Hepatocyte (in vitro differentiated cells): ENCODE results near the gene TCL1B. TPM values are rescaled to one million over a fixed set of nuclear protein-coding genes. Genes with fewer than 3 reads are reported as not detected.

ENCODE experiments used
- DNase-seq: peaks from one replicate; pipeline ENCODE4 v3.0.0-alpha.2; 2016; ENCODE audit warnings: low spot score
- H2AFZ ChIP-seq: fragments of 200-600 bp; sonication (generic); 2 replicates; pipeline ENCODE4 v1.6.0; 2016; ENCODE audit warnings: antibody characterized with exemption, mild to moderate bottlenecking
- H3K27ac ChIP-seq: fragments of 200-600 bp; sonication (generic); 2 replicates; pipeline ENCODE4 v1.5.1; 2016; ENCODE audit warnings: mild to moderate bottlenecking
- H3K27me3 ChIP-seq: fragments of 200-600 bp; sonication (generic); 2 replicates; pipeline ENCODE4 v1.6.1; 2016
- H3K36me3 ChIP-seq: fragments of 200-600 bp; sonication (generic); replicated peaks from 2 replicates; pipeline ENCODE4 v1.5.1; 2016; ENCODE audit warnings: low read depth; ENCODE audit not compliant: insufficient read depth
- H3K4me1 ChIP-seq: fragments of 200-600 bp; sonication (generic); 2 replicates; pipeline ENCODE4 v1.5.1; 2016; ENCODE audit warnings: mild to moderate bottlenecking, moderate library complexity; ENCODE audit not compliant: insufficient read depth
- H3K4me2 ChIP-seq: fragments of 200-600 bp; sonication (generic); 2 replicates; pipeline ENCODE4 v1.6.0; 2016
- H3K4me3 ChIP-seq: fragments of 200-600 bp; sonication (generic); 2 replicates; pipeline ENCODE4 v1.5.1; 2016; ENCODE audit warnings: mild to moderate bottlenecking
- H3K79me2 ChIP-seq: fragments of 200-600 bp; sonication (generic); 2 replicates; pipeline ENCODE4 v1.6.0; 2017; ENCODE audit warnings: mild to moderate bottlenecking
- H3K9me2 ChIP-seq: fragments of 200-600 bp; sonication (generic); replicated peaks from 2 replicates; pipeline ENCODE4 v1.6.0; 2017; ENCODE audit warnings: mild to moderate bottlenecking; ENCODE audit not compliant: insufficient read depth
- H3K9me3 ChIP-seq: fragments of 200-600 bp; sonication (generic); 2 replicates; pipeline ENCODE4 v1.5.1; 2016; ENCODE audit warnings: low read depth, mild to moderate bottlenecking
- H4K20me1 ChIP-seq: fragments of 200-600 bp; sonication (generic); 2 replicates; pipeline ENCODE4 v1.6.0; 2016; ENCODE audit warnings: mild to moderate bottlenecking; ENCODE audit not compliant: insufficient read depth, poor library complexity, severe bottlenecking
- EZH2 ChIP-seq: fragments of 200-600 bp; sonication (generic); IDR thresholded peaks from 2 replicates; pipeline ENCODE4 v1.6.1; 2016; ENCODE audit warnings: antibody characterized with exemption, mild to moderate bottlenecking, borderline replicate concordance
- EZH2phosphoT487 ChIP-seq: fragments of 200-600 bp; sonication (generic); IDR thresholded peaks from one replicate; pipeline ENCODE4 v1.6.1; 2018; ENCODE audit warnings: antibody characterized with exemption, mild to moderate bottlenecking, low read depth, moderate library complexity; ENCODE audit not compliant: unreplicated experiment, severe bottlenecking
- WGBS: methylation state at CpG from one replicate; pipeline ENCODE4 v1.1.6; 2016; ENCODE audit warnings: low lambda C conversion rate; ENCODE audit errors: missing lambda C conversion rate; 5-methylcytosine and 5-hydroxymethylcytosine counted together
- polyA plus RNA-seq: library from polyadenylated mRNA; unstranded; fragments of >200 nt; fragmentation: Nextera tagmentation; extraction: Ambion mirVana; gene quantifications from 2 replicates; pipeline ENCODE4 v1.2.1, GENCODE V29; 2016
- total RNA-seq: library from RNA; depleted of rRNA; stranded (reverse); fragments of >200 nt; gene quantifications from 2 replicates; pipeline ENCODE4 v1.2.3, GENCODE V29; 2014
- TF ChIP-seq, protein P1 (sequence below): fragments of 200-600 bp; sonication (generic); IDR thresholded peaks from 2 replicates; pipeline ENCODE4 v1.5.1; 2016; ENCODE audit warnings: antibody characterized with exemption, mild to moderate bottlenecking; ENCODE audit not compliant: poor library complexity

Gene TCL1B
- total and polyA plus RNA-seq, 2 experiments from 2014 or later = 0.50 TPM; not detected in 1

DNA sequence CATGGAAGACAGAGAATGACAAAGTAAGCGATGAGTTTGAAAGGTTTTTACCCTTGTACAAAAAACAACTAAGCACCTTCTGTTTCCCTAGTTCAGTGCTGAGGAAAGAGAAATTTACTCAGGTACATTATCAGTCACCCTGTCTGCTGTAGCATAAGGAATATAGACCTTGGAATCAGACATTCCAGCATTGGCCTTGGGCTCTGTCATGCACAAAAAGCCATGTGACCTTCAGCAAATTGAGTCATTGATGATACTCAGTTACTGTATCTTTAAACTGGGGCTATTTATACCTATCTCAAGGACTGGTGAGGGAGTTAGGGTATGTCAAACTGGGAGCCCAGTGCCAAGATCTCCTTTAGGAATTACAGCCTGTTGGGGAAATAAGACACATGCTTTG lies 47.0 kb downstream of the TCL1B start:
- no peak overlapping the region for H3K27ac ChIP-seq
- no peak overlapping the region for H3K4me3 ChIP-seq
- no peaks in the 10 kb centered on the region for H3K9me2 ChIP-seq
- H4K20me1 ChIP-seq = no peaks in the 10 kb centered on the region
- peaks cover 19% of the 10 kb centered on the region for H3K27me3 ChIP-seq
- TF ChIP-seq EZH2phosphoT487 = no peak
- no peak for TF ChIP-seq EZH2
- TF ChIP-seq, protein P1, sequence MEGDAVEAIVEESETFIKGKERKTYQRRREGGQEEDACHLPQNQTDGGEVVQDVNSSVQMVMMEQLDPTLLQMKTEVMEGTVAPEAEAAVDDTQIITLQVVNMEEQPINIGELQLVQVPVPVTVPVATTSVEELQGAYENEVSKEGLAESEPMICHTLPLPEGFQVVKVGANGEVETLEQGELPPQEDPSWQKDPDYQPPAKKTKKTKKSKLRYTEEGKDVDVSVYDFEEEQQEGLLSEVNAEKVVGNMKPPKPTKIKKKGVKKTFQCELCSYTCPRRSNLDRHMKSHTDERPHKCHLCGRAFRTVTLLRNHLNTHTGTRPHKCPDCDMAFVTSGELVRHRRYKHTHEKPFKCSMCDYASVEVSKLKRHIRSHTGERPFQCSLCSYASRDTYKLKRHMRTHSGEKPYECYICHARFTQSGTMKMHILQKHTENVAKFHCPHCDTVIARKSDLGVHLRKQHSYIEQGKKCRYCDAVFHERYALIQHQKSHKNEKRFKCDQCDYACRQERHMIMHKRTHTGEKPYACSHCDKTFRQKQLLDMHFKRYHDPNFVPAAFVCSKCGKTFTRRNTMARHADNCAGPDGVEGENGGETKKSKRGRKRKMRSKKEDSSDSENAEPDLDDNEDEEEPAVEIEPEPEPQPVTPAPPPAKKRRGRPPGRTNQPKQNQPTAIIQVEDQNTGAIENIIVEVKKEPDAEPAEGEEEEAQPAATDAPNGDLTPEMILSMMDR = no peak
- no peak for DNase-seq
- H3K9me3 ChIP-seq = no peaks in the 10 kb centered on the region
- no peaks in the 10 kb centered on the region for H3K36me3 ChIP-seq
- H2AFZ ChIP-seq = no peak overlapping the region
- H3K4me2 ChIP-seq = no peak overlapping the region
- H3K79me2 ChIP-seq = no peaks in the 10 kb centered on the region
- WGBS = 88% methylated on average over 1 of the region's 1 CpG
- no peaks in the 10 kb centered on the region for H3K4me1 ChIP-seq

DNA sequence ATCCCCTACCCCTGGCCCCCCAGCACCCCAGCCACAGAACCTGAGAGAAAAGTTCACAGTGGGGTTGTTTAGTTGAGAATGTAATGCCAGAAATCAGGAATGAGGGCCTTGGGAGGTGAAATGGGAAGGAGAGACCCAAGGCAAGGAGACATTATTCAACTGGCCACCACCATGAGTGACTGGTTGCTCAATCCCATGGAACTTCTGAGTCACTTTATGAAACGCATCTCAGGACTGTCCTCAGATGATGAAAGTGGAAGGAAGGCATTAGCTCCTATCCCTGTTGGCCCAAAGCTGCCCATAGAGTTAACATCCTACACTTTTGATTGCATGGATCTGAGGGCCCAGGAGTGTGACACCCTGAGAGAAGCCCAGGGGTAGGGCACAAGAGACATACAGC lies 53.1 kb downstream of the TCL1B start:
- Histone ChIP-seq H4K20me1 (no peaks in the 10 kb centered on the region), H3K4me2 (no peak overlapping the region), H2AFZ (no peak overlapping the region), H3K9me2 (no peaks in the 10 kb centered on the region), H3K79me2 (no peaks in the 10 kb centered on the region), H3K4me3 (no peak overlapping the region), H3K36me3 (no peaks in the 10 kb centered on the region), H3K4me1 (no peaks in the 10 kb centered on the region), H3K9me3 (no peaks in the 10 kb centered on the region), H3K27me3 (peaks cover 16% of the 10 kb centered on the region), H3K27ac (no peak overlapping the region)
- WGBS = 100% methylated on average over 1 of the region's 1 CpG
- TF ChIP-seq EZH2phosphoT487 (no peak), EZH2 (no peak)
- TF ChIP-seq, protein P1 = no peak
- no peak for DNase-seq

DNA sequence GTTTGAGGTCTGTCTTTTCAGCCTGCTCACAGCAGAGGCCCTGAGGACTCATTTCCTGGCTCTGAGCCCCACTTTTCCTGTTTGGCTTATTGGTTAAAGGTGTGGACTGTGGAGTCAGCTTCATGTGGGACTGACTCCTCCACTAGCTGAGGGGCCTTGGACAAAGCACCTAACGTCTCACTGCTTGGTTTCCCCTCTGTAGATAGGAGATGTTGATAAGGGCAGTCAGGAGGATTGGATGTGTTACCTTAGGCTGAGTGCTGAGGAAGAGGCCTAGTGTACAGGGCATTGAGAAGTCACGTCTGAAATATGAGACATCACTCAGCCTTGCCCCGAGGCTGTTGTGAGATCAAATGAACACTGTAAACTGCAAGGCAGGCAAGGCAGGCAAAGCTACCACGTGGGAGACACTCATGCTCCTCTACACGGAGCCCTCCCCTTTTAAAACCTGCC lies 54.8 kb downstream of the TCL1B start:
- Histone ChIP-seq H3K4me3 (no peak overlapping the region), H3K27me3 (peaks cover 7% of the 10 kb centered on the region), H3K36me3 (no peaks in the 10 kb centered on the region), H3K4me2 (no peak overlapping the region), H3K79me2 (no peaks in the 10 kb centered on the region), H2AFZ (no peak overlapping the region), H3K27ac (no peak overlapping the region), H3K4me1 (no peaks in the 10 kb centered on the region), H4K20me1 (no peaks in the 10 kb centered on the region), H3K9me2 (no peaks in the 10 kb centered on the region), H3K9me3 (no peaks in the 10 kb centered on the region)
- 18% methylated on average over 5 of the region's 5 CpGs for WGBS
- no peak for TF ChIP-seq EZH2
- no peak for TF ChIP-seq EZH2phosphoT487
- TF ChIP-seq, protein P1 = no peak
- peak; percentile 44 for DNase-seq

DNA sequence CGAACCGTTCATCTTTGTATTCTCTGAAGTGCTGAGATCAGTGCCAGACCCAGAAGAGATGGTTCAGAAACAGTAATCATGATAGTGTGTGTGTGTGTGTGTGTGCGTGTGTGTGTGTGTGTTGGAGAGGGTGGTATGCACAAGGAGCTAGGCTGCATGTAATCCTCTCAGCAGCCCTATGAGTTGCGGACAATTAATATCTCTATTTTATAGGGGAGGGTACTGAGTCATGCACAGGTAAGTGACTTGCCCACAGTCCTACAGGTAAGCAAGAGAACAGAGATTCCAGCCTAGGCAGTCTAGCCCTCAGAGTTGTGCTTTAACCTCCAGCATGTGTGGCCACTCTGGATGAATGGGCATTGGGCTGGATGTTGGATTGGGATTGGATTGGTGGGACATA lies 55.6 kb downstream of the TCL1B start:
- no peak overlapping the region for H3K4me2 ChIP-seq
- H3K27ac ChIP-seq = no peak overlapping the region
- H3K9me2 ChIP-seq = no peaks in the 10 kb centered on the region
- no peaks in the 10 kb centered on the region for H4K20me1 ChIP-seq
- DNase-seq = no peak
- no peaks in the 10 kb centered on the region for H3K36me3 ChIP-seq
- no peaks in the 10 kb centered on the region for H3K9me3 ChIP-seq
- H3K27me3 ChIP-seq = peaks cover 3% of the 10 kb centered on the region
- no peak for TF ChIP-seq EZH2phosphoT487
- TF ChIP-seq EZH2 = no peak
- TF ChIP-seq, protein P1 = no peak
- WGBS = 86% methylated on average over 4 of the region's 4 CpGs
- no peak overlapping the region for H3K4me3 ChIP-seq
- H3K79me2 ChIP-seq = no peaks in the 10 kb centered on the region
- H2AFZ ChIP-seq = no peak overlapping the region
- H3K4me1 ChIP-seq = no peaks in the 10 kb centered on the region
